Measurements from ENCODE around the gene LEP.

The LEP gene

DNA sequence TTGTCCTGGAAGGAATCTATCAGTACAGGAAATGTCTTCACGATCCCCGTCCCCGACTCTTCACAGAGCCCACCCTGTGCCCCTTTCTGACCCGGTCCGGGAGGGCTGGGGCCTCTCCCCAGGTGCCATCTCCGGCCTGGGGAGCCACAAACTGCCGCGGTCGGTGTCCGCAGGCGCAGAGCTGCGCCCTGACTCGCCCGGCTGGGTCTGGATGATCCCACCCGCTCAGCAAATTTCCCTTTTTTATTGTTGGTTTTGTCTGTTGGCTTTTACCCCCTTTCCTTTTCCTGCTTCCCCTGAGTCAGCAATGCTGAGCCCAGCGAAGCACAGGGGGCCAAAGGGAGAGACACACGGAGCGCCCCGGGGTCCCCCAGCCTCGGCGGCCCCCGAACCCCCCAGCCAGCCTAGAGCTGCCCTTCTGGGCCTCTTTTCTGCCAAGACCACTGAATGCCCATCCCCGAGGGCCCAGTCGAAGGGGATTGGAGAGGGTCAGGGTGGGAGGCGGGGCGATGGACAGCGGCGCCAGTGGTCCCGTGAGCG, 30.9 kb downstream of the LEP start:
- Mint-ChIP-seq H3K27me3 (ENCODE audit: low read depth, poor library complexity) (no peaks in the 10 kb centered on the region), H3K4me1 (peaks cover 21% of the 10 kb centered on the region), H3K9me3 (peaks cover 10% of the 10 kb centered on the region), H3K36me3 (ENCODE audit: low read depth) (no peaks in the 10 kb centered on the region), H3K27ac (no peak overlapping the region), H3K4me3 (no peak overlapping the region)
- TF ChIP-seq, protein P1, sequence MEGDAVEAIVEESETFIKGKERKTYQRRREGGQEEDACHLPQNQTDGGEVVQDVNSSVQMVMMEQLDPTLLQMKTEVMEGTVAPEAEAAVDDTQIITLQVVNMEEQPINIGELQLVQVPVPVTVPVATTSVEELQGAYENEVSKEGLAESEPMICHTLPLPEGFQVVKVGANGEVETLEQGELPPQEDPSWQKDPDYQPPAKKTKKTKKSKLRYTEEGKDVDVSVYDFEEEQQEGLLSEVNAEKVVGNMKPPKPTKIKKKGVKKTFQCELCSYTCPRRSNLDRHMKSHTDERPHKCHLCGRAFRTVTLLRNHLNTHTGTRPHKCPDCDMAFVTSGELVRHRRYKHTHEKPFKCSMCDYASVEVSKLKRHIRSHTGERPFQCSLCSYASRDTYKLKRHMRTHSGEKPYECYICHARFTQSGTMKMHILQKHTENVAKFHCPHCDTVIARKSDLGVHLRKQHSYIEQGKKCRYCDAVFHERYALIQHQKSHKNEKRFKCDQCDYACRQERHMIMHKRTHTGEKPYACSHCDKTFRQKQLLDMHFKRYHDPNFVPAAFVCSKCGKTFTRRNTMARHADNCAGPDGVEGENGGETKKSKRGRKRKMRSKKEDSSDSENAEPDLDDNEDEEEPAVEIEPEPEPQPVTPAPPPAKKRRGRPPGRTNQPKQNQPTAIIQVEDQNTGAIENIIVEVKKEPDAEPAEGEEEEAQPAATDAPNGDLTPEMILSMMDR (IDR thresholded peaks at IDR 0.05): no peak
- no peak for DNase-seq

DNA sequence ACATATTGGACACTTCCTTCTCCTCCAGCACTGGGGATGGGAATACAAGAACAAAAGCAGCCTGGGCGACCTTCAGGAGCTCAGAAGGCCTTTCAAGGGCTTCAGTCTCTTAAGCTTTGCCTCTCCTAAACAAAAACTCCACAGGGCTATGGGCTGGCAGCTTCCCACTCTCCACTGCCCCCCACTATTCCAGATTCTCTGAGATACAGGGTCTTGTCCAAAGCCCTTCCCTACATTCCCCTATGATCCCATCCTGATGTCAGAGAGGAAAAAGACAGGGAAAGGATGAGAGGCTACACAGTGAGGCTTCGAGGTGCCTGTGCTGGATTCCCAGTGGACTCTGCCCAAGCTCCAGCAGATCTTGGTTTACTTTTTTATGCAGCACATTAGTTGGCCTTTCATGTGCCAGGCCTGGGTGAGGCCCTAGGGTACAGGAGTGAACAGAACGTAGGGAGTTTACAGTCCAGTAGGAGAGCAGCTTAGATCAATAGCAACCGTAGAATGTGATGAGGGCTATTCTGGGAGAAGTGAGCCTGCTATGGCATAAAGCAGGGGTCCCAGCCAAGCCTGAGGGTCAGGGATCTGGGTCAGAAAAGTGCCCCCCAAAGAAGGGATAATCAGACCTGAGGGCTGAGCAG, 33.3 kb downstream of the LEP start:
- no peak overlapping the region for H3K27ac Mint-ChIP-seq

DNA sequence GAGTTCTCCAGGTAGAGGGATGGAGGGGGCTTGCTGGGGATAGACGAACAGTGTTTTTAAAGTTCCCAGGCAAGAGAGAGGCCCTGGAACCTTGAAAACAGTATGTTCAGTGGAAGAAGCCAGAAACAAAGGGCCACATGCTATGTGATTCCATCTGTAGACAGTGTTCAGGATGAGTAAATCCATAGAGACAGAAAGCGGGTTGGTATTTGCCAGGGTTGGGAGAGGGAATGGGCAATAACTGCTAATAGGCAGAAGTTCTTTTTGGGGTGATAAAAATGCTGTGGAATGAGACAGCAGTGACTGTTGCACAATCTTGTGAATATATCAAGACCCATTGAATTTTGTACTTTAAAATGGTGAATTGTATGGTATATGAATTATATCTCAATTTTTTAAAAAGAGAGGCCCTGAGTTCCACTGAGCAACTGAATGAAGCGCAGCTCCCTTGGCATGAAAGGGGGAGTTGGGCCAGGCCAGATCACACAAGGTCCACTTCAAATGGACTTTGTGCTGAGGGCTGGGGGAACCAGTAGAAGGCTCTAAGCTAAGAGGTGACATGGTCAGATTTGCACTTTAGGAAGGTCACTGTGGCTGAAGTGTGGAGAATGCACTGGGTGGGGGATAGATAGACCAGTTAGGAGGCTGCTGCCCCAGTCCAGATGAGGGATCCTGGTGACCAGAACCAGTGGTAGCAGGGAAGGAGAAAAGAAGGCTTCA, 34.0 kb downstream of the LEP start:
- H3K4me3 Mint-ChIP-seq: no peak overlapping the region
- TF ChIP-seq, protein P1 (IDR thresholded peaks at IDR 0.05): no peak
- peaks cover 5% of the 10 kb centered on the region for H3K4me1 Mint-ChIP-seq
- H3K9me3 Mint-ChIP-seq: peaks cover 23% of the 10 kb centered on the region
- H3K27ac Mint-ChIP-seq: no peak overlapping the region
- no peaks in the 10 kb centered on the region for H3K27me3 Mint-ChIP-seq (ENCODE audit: low read depth, poor library complexity)
- peaks cover 16% of the 10 kb centered on the region for H3K36me3 Mint-ChIP-seq (ENCODE audit: low read depth)
- no peak for DNase-seq

More for the DNA sequence above, 33.3 kb downstream of the LEP start:
- TF ChIP-seq, protein P1 (IDR thresholded peaks at IDR 0.05): no peak
- Mint-ChIP-seq H3K4me1 (peaks cover 5% of the 10 kb centered on the region), H3K36me3 (ENCODE audit: low read depth) (peaks cover 9% of the 10 kb centered on the region), H3K27me3 (ENCODE audit: low read depth, poor library complexity) (no peaks in the 10 kb centered on the region), H3K9me3 (peaks cover 20% of the 10 kb centered on the region), H3K4me3 (no peak overlapping the region)
- DNase-seq: no peak

DNA sequence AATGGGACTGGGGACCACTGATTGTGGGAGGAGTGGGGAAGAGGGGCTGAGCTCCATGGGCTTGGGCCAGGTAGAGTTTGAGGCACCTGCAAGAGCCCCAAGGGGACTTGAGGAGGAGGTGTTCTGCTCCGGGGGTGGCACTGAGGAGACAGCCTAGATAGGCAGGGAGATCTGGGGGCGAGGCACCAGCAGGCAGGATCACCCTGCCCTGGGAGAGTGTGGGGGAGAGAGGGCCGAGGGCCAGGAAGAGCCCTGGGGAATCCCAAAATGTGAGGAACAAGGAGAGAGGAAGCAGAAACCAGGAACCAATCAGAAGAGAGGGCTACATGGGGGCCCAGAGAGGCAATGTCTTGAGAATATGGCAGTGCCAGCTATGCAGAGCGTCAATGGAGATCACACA, 34.6 kb downstream of the LEP start:
- Mint-ChIP-seq H3K27ac (no peak overlapping the region), H3K9me3 (peaks cover 30% of the 10 kb centered on the region), H3K27me3 (ENCODE audit: low read depth, poor library complexity) (no peaks in the 10 kb centered on the region), H3K4me3 (no peak overlapping the region), H3K4me1 (peaks cover 5% of the 10 kb centered on the region), H3K36me3 (ENCODE audit: low read depth) (peaks cover 20% of the 10 kb centered on the region)
- no peak for DNase-seq
- TF ChIP-seq, protein P1 (IDR thresholded peaks at IDR 0.05): no peak

- TF ChIP-seq, protein P1 (IDR thresholded peaks at IDR 0.05): no peak
- H3K27ac Mint-ChIP-seq: no peak overlapping the region
- DNase-seq: no peak
- H3K27me3 Mint-ChIP-seq (ENCODE audit: low read depth, poor library complexity): no peaks in the 10 kb centered on the region
- peaks cover 27% of the 10 kb centered on the region for H3K36me3 Mint-ChIP-seq (ENCODE audit: low read depth)
- peaks cover 25% of the 10 kb centered on the region for H3K9me3 Mint-ChIP-seq
- H3K4me3 Mint-ChIP-seq: no peak overlapping the region
- peaks cover 5% of the 10 kb centered on the region for H3K4me1 Mint-ChIP-seq
Observed at GRCh38 chr7:128278366-128278765, 37.3 kb downstream of the LEP start.

All from nephron progenitor cell (in vitro differentiated cells).